NCI-H69 (cell line): ENCODE measurements around the gene CPPED1.
"Not testable (repeated sequence)": the region's sequence is repeated elsewhere in the genome, so short reads cannot be mapped to it uniquely, and the experiment has no call there.

Source experiments
- DNase-seq: peaks from one replicate; lab custom pipeline; 2025; lab: John Stamatoyannopoulos, UW

CPPED1 gene, protein sequence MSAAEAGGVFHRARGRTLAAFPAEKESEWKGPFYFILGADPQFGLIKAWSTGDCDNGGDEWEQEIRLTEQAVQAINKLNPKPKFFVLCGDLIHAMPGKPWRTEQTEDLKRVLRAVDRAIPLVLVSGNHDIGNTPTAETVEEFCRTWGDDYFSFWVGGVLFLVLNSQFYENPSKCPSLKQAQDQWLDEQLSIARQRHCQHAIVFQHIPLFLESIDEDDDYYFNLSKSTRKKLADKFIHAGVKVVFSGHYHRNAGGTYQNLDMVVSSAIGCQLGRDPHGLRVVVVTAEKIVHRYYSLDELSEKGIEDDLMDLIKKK

GRCh38 chr16:12803203-12804093, at the start of gene CPPED1:
Gene CPPED1 (minus strand): TSS chr16:12803887. CDS start chr16:12803776, 111 bp downstream.
- peak; percentile 93 for DNase-seq

DNA sequence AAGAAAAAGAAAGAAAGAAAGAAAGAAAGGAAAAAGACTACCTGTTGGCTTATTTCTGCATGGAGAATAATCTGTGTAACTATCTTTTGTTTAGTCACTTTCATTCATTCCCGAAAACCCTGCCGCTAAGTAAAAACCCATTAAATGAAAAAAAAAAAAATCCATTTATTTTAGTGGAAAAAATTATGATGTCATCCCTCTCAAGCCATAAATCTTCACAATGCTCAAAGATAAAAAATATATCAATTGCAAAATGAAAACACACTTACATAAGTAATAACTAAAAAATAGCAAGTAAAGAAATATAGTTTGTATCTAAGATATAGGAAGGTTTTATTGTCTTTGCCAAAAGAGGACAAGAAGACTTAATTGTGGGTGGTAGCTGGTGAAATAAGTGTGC, 46.5 kb upstream of the CPPED1 start:
- no peak for DNase-seq

GRCh38 chr16:12846592-12846991, 42.9 kb upstream of the CPPED1 start:
- DNase-seq: no peak

DNA sequence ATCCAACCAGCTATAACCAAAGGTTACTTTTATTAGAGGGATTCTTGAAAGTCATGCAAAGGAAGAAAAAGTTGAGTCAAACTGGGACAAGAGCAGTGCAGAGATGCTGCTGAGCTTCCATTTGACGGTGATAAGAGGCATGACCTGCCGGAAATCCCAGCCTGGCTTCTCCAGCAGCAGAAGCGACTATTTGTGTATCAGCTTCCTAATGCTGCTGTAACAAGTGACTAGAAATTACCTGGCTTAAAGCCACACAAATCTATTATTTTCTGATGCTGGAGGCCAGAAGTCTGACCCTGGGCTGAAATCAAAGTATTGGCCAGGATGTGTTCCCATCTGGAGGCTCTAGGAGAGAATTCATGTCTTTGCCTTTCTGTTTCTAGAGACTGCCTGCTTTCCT, 41.6 kb upstream of the CPPED1 start:
- DNase-seq: no peak

GRCh38 chr16:12837756-12838155, 34.1 kb upstream of the CPPED1 start:
- no peak for DNase-seq

DNA sequence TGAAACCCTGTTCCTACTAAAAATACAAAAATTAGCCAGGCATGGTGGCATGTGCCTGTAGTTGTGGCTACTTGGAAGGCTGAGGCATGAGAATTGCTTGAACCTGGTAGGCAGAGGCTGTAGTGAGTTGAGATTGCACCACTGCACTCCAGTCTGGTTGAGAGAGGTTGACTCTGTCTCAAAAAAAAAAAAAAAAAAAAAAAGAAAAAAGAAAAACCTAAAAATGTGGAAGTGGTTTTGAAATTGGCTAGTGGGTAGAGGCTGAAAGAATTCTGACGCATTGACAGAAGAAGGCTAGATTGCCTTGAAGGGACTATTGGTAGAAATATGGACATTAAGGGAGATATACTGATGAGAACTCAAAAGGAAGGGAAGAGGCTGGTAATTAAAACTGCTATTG, 33.6 kb upstream of the CPPED1 start:
- DNase-seq: no peak

- peak; percentile 70 for DNase-seq
These were observed 30.2 kb upstream of the CPPED1 start for GRCh38 chr16:12833926-12834325.

GRCh38 chr16:12829096-12829888, 25.6 kb upstream of the CPPED1 start:
- DNase-seq: no peak

DNA sequence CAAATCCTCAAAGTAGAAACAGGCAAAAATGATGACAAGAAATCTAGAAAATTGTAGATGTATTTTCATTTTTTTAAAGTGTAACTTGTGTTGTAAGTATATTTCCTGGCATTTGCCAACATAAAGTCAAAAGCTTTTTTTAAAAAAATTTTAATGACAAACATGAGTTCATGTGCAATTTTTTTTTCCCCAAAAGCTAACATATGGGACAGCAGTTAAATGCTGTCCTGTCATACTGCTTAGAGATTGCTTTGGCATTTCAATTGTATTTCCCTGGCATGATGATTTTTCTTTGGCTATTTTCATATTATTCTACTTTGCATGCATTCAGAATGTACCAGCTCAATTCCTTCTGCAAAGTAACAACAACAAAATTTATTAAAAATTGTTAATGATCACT, 24.5 kb upstream of the CPPED1 start:
- DNase-seq: no peak

GRCh38 chr16:12826559-12826958, 22.9 kb upstream of the CPPED1 start:
- no peak for DNase-seq

DNA sequence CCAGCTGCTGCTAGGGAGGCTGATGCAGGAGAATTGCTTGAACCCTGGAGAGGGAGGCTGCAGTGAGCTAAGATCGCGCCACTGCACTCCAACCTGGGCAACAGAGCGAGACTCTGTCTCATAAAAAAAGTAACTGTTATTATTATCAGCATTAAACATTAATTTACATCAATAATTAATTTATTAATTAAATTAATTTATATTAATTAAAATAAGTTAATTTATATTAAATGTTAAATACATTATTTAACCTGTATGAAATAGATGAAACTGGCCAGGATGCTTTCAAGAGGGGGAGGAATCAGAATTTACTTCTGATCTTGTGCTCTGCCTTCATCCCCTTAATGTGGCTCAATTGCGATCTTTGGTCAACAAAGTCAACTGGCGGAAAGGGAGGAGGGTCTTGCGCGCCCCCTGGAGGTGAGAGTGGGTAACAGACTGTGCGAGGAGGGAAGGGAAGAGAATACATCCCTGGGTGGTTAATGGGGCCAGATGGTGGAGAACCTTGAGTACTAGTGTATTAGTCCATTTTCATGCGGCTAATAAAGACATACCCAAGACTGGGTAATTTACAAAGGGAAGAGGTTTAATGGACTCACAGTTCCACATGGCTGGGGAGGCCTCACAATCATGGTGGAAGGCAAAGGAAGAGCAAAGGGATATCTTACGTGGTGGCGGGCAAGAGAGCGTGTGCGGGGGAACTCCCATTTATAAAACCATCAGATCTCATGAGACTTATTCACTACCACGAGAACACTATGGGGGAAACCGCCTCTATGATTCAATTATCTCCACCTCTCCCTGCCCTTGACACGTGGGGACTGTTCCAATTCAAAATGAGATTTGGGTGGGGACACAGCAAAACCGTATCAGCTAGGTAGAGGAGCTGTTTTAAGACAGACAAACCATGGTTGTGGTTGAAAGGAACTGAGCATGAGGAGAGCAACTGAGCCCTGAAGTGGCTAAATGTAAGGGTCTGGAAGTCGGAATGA, 15.7 kb upstream of the CPPED1 start:
- peak; percentile 79 for DNase-seq

- DNase-seq: no peak
These were observed 14.6 kb upstream of the CPPED1 start for GRCh38 chr16:12818326-12818725.

GRCh38 chr16:12816791-12817214, 13.1 kb upstream of the CPPED1 start:
- DNase-seq: not testable (repeated sequence)

DNA sequence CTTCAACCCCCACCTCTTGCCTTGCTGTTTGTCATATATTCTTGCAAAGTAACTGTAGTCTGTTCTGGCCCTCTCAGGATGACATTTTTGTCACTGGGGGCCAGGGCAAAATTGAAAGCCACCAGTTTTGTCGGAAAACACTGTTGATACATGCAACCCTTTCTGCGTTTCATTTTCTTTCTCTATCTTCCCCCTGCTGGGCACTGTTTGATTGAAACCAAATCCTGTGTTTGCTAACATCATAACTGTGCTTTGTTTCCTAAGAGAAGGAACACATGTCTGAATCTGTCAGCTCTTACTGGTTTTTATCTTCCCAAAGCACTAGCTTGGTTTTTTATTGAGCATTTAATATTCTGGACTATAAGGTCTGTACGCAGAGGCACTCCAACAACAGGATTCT, 11.7 kb upstream of the CPPED1 start:
- DNase-seq: peak; percentile 65

- DNase-seq: not testable (repeated sequence)
These were observed 10.0 kb upstream of the CPPED1 start for GRCh38 chr16:12813734-12814133.

DNA sequence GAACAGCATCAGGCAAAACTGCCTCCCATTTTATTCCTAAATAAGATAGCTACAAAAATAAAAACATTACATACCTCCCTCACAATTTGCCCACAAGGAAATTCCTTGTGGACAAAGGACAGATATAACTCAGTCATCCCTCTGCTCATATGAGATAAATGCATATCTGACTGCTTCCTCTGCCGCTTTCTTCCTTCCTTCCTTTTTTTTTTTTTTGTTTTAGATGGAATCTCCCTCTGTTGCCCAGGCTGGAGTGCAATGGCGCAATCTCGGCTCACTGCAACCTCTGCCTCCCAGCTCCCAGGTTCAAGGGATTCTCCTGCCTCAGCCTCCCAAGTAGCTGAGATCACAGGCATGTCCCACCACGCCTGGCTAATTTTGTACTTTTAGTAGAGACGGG, 9.6 kb upstream of the CPPED1 start:
- not testable (repeated sequence) for DNase-seq

GRCh38 chr16:12811441-12812383, 8.0 kb upstream of the CPPED1 start:
- no peak for DNase-seq

DNA sequence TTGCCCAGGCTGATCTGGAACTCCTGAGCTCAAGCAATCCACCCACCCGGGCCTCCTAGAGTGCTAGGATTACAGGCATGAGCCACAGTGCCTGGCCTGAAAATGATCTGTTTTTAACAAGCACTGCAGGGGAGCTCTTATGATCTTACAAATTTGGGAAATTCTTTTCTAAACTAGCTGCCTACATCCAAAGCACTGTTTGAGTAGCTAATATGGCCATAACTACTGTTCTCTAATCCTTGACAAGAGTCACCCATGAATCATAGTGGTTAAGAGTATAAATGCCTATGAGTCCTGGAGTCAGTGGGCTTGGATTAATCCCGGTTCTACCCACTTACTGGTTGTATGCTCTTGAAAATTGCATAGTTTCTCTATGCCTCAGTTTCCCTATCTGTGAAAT, 1.4 kb upstream of the CPPED1 start:
- DNase-seq: no peak

DNA sequence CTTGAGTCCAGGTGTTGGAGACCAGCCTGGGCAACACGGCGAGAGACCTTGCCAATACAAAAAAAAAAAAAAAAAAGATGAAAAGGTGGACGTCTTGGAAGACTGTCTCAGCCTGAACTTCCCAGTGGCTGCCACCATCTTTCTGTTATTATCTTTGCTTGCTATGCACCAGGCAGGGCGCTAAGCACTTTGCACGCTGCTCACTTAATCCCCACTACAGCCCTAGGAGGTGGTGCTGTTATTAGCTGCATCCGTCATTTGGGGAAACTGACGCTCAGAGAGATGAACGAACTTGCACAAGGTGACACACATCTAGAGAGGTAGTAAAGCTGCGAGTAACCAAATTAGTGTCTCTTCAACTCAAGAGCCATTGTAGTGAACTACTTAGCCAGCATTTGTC, 708 bp upstream of the CPPED1 start:
- no peak for DNase-seq

DNA sequence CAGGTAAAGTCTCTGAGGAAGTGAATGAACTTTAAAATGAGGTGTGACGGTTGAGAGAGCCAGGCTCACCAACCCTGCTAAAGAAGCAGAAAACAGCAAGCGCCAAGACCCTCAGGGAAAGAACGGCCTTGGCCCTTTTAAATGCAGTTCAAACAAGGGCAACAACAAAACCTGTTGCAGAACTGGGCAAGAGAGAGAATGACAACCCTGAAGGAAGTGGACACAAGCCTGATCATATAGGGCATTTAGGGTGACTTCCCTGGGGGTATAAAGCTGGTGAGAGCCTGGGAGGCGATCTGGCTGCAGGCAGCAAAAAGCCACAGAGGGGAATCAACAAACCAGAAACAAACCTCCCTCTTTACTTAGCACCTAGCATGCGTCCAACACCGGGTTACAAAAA, 1.0 kb downstream of the CPPED1 start:
- no peak for DNase-seq
